ENCODE measurements around the gene KCNT2.

DNA sequence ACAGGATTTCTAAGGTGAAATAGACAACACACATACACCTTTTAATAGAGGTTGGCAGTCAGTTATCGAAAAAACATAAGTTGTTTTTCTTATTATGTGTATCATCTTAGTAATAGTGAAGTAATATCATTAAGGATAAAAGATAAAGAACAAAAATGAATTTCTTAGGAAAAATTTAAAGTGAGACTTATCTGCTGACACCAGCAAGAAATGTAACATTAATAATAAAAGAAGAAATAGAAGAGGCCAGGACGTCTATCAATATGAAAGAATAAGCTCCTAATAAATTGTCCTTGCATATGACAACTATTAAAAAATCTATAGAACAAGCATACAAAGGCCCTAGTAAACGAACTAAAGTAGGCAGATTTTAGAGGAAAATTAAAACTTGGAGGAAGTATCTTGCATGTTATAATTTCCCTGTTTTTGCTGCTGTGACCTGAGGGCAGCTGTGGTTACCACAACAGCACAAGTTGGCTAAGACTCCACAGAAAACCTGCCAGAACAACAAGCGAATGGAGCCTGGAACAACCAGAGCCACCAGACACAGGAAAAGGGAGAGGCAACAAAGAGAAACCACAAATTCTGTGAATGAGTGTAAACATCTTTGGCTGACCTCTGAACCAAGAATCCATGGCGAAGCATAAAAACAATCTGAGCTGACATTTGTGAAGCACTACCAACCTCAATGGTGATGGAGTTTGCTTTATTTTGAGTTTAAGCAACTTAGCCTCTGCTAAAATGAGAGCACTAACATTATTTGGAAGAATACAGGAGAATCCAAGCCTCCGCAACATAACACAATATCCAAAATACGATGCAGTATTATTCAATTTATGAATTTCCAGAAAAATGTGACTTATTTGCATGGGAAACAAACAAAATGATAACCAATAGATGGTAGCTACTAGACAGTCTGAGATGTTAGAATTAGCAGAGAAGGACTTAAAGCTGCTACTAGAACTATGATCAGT is 207.5 kb downstream of the KCNT2 start:
- TF ChIP-seq, protein P1, sequence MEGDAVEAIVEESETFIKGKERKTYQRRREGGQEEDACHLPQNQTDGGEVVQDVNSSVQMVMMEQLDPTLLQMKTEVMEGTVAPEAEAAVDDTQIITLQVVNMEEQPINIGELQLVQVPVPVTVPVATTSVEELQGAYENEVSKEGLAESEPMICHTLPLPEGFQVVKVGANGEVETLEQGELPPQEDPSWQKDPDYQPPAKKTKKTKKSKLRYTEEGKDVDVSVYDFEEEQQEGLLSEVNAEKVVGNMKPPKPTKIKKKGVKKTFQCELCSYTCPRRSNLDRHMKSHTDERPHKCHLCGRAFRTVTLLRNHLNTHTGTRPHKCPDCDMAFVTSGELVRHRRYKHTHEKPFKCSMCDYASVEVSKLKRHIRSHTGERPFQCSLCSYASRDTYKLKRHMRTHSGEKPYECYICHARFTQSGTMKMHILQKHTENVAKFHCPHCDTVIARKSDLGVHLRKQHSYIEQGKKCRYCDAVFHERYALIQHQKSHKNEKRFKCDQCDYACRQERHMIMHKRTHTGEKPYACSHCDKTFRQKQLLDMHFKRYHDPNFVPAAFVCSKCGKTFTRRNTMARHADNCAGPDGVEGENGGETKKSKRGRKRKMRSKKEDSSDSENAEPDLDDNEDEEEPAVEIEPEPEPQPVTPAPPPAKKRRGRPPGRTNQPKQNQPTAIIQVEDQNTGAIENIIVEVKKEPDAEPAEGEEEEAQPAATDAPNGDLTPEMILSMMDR (IDR thresholded peaks at IDR 0.05; ENCODE audit: control extremely low read depth in 1 of 3, insufficient read depth in 1 of 3, low read depth in 1 of 3, low read length in 3 of 3): no peak
- TF ChIP-seq, protein P2, sequence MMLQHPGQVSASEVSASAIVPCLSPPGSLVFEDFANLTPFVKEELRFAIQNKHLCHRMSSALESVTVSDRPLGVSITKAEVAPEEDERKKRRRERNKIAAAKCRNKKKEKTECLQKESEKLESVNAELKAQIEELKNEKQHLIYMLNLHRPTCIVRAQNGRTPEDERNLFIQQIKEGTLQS (IDR thresholded peaks at IDR 0.05; ENCODE audit: insufficient read depth, low read depth, low read length): no peak
- TF ChIP-seq EZH2 (IDR thresholded peaks at IDR 0.05; ENCODE audit: low read depth, low read length, severe bottlenecking): no peak
- no peak for TF ChIP-seq NANOG (IDR thresholded peaks at IDR 0.05; ENCODE audit: insufficient read depth, low read depth, low read length, poor library complexity, severe bottlenecking)
- TF ChIP-seq CHD1 (IDR thresholded peaks at IDR 0.05; ENCODE audit: low read depth, low read length): no peak
- TF ChIP-seq HDAC6 (IDR thresholded peaks at IDR 0.05; ENCODE audit: low read depth, low read length): no peak
- TF ChIP-seq, protein P3, sequence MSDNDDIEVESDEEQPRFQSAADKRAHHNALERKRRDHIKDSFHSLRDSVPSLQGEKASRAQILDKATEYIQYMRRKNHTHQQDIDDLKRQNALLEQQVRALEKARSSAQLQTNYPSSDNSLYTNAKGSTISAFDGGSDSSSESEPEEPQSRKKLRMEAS (IDR thresholded peaks at IDR 0.05): no peak
- no peak for TF ChIP-seq ASH2L (IDR thresholded peaks at IDR 0.05; ENCODE audit: low read length)

Measured in H1 (cell line).